ENCODE measurements around the gene EHMT2. TPM values are rescaled to one million over a fixed set of nuclear protein-coding genes. Genes with fewer than 3 reads are reported as not detected.

The EHMT2 gene
- total RNA-seq, 6 experiments from 2014 or later, result 43.4 to 47.4 (median 45.9) TPM

DNA sequence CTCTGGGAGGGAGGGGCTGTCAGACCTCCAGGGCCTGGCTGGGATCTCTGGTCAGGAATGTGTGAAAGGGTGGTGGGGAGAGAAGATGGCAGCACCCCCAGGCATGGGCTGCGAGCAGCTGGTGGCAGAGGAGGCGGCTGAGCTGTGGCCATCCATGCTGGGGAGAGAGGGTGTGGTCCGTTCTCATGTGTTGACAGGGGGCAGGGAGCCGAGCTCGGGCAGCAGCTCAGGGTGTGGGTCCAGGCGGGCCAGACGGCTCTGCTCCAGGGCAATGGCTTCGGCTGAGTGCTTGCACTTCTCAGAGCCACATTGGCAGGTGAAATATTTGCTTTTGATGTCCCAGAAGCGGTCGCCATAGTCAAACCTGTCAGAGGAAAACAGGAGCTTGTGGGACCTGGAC lies 17.6 kb downstream of the EHMT2 start:
- Mint-ChIP-seq H3K27me3 (ENCODE audit: insufficient read depth) (no peaks in the 10 kb centered on the region; the same call in none of the 2 replicates), H3K9me3 (no peaks in the 10 kb centered on the region), H3K27ac (no peak overlapping the region), H3K4me3 (no peak overlapping the region), H3K4me1 (ENCODE audit: low read depth) (peaks cover 16% of the 10 kb centered on the region), H3K36me3 (ENCODE audit: low read depth) (peaks cover 25% of the 10 kb centered on the region)
- DNase-seq, result no peak
- TF ChIP-seq, protein P1, sequence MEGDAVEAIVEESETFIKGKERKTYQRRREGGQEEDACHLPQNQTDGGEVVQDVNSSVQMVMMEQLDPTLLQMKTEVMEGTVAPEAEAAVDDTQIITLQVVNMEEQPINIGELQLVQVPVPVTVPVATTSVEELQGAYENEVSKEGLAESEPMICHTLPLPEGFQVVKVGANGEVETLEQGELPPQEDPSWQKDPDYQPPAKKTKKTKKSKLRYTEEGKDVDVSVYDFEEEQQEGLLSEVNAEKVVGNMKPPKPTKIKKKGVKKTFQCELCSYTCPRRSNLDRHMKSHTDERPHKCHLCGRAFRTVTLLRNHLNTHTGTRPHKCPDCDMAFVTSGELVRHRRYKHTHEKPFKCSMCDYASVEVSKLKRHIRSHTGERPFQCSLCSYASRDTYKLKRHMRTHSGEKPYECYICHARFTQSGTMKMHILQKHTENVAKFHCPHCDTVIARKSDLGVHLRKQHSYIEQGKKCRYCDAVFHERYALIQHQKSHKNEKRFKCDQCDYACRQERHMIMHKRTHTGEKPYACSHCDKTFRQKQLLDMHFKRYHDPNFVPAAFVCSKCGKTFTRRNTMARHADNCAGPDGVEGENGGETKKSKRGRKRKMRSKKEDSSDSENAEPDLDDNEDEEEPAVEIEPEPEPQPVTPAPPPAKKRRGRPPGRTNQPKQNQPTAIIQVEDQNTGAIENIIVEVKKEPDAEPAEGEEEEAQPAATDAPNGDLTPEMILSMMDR (IDR thresholded peaks at IDR 0.05), result no peak

DNA sequence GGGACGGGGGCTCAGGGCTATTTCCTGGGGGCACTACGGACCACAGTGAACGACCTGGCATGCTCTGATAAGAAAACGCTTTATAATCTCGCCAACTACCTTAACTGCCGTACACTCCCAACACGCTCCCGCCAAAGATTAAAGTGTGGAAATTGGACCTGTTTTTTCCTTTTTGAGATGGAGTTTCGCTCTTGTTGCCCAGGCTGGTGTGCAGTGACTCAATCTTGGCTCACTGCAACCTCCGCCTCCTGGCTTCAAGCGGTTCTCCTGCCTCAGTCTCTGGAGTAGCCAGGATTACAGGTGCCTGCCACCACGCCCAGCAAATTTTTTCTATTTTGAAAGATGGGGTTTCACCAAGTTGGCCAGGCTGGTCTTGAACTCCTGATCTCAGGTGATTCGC lies 18.4 kb downstream of the EHMT2 start:
- TF ChIP-seq, protein P1 (IDR thresholded peaks at IDR 0.05), result no peak
- Mint-ChIP-seq H3K9me3 (no peaks in the 10 kb centered on the region), H3K4me3 (no peak overlapping the region), H3K27me3 (ENCODE audit: insufficient read depth) (peaks cover under 1% of the 10 kb centered on the region), H3K27ac (no peak overlapping the region), H3K36me3 (ENCODE audit: low read depth) (peaks cover 25% of the 10 kb centered on the region), H3K4me1 (ENCODE audit: low read depth) (peaks cover 16% of the 10 kb centered on the region)
- DNase-seq, result no peak

DNA sequence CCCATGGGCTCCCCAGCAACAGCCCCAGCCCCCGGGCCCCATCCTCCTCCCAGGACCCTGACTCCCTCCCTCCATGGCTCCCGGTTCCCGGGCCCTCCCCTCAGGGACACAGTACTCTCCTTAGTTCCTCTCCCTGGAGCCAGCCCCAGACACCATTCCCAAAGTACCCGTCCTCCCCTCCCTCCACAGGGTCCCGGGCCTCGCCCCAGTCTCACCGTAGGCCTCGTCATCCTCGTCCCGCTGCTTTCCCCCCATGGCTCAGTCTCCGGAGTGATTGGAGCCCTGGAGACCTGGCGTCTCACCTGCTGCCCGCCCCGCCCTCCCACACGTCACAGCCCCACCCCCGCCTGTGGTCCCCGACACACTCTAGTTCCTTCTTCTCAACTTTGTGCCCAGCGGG lies 18.8 kb downstream of the EHMT2 start, which contains the start of gene SLC44A4:
Gene SLC44A4 (minus strand): TSS at position 272 of the 400 bp plus-strand sequence. CDS start 17 bp downstream, at position 255.
- Mint-ChIP-seq H3K27me3 (ENCODE audit: insufficient read depth) (peaks cover 2% of the 10 kb centered on the region), H3K4me3 (no peak within 1 kb of the TSS), H3K4me1 (ENCODE audit: low read depth) (peaks cover 16% of the 10 kb centered on the region), H3K27ac (no peak within 1 kb of the TSS), H3K36me3 (ENCODE audit: low read depth) (peaks cover 25% of the 10 kb centered on the region), H3K9me3 (no peaks in the 10 kb centered on the region)
- TF ChIP-seq, protein P1 (IDR thresholded peaks at IDR 0.05), result no peak
- no peak for DNase-seq

DNA sequence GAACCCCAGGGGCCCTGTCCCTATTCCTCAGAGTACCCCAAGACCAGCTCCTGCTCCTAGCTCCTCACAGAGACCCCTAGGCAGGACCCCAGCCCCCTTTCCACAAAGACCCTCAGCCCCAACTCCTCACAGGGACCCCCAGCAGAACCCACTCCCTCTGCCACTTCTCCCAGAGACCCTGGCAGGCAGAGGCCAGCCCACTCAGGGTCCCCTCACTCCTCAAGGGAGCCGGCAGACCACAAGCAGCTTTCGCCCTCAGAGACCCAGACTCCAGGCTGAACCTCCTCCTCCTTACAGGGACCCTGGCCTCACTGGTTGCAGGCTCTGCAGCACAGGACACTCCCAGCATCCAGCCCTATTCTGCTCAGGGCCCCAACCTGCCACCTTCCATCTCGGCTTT lies 19.3 kb downstream of the EHMT2 start:
- Mint-ChIP-seq H3K4me1 (ENCODE audit: low read depth) (peaks cover 16% of the 10 kb centered on the region), H3K27me3 (ENCODE audit: insufficient read depth) (peaks cover 4% of the 10 kb centered on the region), H3K36me3 (ENCODE audit: low read depth) (peaks cover 25% of the 10 kb centered on the region), H3K4me3 (no peak overlapping the region), H3K27ac (no peak overlapping the region), H3K9me3 (no peaks in the 10 kb centered on the region)
- no peak for DNase-seq
- TF ChIP-seq, protein P1 (IDR thresholded peaks at IDR 0.05), result no peak

DNA sequence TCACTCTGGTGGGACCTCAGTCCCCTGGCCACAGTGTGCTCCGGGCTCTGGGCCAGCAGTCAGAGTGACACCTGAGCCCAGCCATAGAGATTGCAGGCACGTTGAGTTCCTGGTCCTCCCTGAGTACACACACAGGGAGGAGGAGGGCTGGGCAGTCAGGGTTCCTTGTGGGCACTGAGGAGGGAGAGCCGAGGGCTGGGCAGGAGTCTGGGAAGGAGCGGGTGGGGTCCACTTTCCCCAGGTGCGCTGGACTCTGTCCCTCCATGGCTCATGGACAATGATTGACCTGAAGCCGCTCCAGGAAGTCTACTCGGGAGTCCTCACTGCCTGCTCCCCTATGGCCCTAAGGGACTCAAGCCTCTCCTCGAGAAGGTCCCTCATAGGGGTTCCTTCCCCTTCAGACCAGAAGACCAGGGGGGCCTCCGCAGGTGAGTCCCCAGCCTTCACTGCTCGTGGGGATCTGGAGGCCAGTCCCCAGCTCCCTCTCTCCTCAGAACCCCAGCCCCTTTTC lies 19.8 kb downstream of the EHMT2 start:
- Mint-ChIP-seq H3K4me1 (ENCODE audit: low read depth) (peaks cover 15% of the 10 kb centered on the region), H3K9me3 (no peaks in the 10 kb centered on the region), H3K4me3 (no peak overlapping the region), H3K27ac (no peak overlapping the region), H3K36me3 (ENCODE audit: low read depth) (peaks cover 25% of the 10 kb centered on the region), H3K27me3 (ENCODE audit: insufficient read depth) (peaks cover 4% of the 10 kb centered on the region)
- DNase-seq, result no peak
- TF ChIP-seq, protein P1 (IDR thresholded peaks at IDR 0.05), result no peak
